ENCODE measurements around the gene KRTAP27-1. TPM values are rescaled to one million over a fixed set of nuclear protein-coding genes. Genes with fewer than 3 reads are reported as not detected.

The KRTAP27-1 gene
- total RNA-seq (2021; fragmentation: NEBNext Ultra II Directional; extraction: Animal tissue kit (Norgen Biotek cat#: 25700)) = not detected in 2 replicates
- polyA plus RNA-seq (2011; rRNA removed) = not detected in 2 replicates
- polyA plus RNA-seq (2011; cell fraction: cytosol; rRNA removed) = not detected
- polyA plus RNA-seq (2011; cell fraction: nucleus; rRNA removed) = not detected
- not detected in 4 replicates for polyA plus RNA-seq (2012, experiment 1 of 2)
- not detected for polyA plus RNA-seq (2012, experiment 2 of 2)
- not detected for polyA plus RNA-seq (2013, experiment 1 of 2)
- not detected for polyA plus RNA-seq (2013, experiment 2 of 2)
- not detected in 2 replicates for polyA minus RNA-seq (2011; rRNA and poly(A)+ RNA removed)
- not detected for polyA minus RNA-seq (2011; cell fraction: cytosol; rRNA and poly(A)+ RNA removed)
- not detected for polyA minus RNA-seq (2011; cell fraction: nucleus; rRNA and poly(A)+ RNA removed)
- long read RNA-seq, experiment 1 = 0 reads
- long read RNA-seq, experiment 2 = 0 reads

DNA sequence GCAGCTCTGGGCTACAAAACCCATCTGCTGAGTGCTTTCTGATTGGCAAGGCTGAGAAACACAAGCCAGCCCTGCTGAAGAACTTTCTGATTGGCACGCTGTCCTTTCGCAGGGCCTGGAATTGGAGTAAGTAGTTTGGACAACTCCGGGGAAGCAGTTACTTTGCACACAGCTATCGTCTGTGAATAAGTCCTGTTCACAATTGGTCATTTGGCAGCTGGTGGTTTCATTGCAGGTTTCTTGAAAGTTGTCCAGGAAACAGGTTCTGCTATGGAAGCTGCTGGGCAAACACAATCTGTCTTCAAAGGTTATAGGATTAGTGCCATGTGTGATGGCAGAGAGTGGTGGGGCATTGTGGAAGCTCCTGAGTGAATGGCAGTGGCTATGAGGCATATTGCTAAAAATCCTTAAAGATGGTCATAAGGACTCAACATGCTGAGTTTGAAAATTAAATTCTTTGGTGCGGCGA lies at the start of gene KRTAP27-1:
Gene KRTAP27-1, minus strand, starts transcription at position 419 of the 469 bp plus-strand sequence. Its CDS starts 26 bp downstream, at position 393.
- H3K79me2 ChIP-seq (ENCODE audit: control insufficient read depth in 1 of 2, insufficient read depth in 2 of 2, low read length in 2 of 2) = no peaks in the 10 kb centered on the region
- H3K9ac ChIP-seq (replicated peaks in 1 of 4; ENCODE audit: extremely low read depth in 1 of 4, low read depth in 3 of 4, low read length in 3 of 4) = no peak within 1 kb of the TSS
- no peak for FAIRE-seq
- H2AK5ac ChIP-seq (ENCODE audit: low read depth, low read length) = no peak within 1 kb of the TSS
- no peak within 1 kb of the TSS for H3K23ac ChIP-seq (ENCODE audit: insufficient read length)
- H3K18ac ChIP-seq (ENCODE audit: extremely low read depth, low read length) = no peak within 1 kb of the TSS
- ChIA-PET CTCF (ENCODE audit: partially characterized antibody) (interaction anchor here (0.6 to 1.8 kb wide), 3 partner anchors 9 to 126 kb away, joined by 3 to 7 read pairs (median 5); no protein-coding TSS in a partner anchor), POLR2A (ENCODE audit: partially characterized antibody) (no interaction called here)
- H3K14ac ChIP-seq (ENCODE audit: insufficient read length) = no peak within 1 kb of the TSS
- no peaks in the 10 kb centered on the region for H4K20me1 ChIP-seq (replicated peaks in 1 of 2; ENCODE audit: control insufficient read depth in 1 of 2, insufficient read depth in 2 of 2, low read length in 2 of 2)
- no peak within 1 kb of the TSS for H2AFZ ChIP-seq (ENCODE audit: low read length)
- no peak for DNase-seq (ENCODE audit: low read depth in 1 of 2, low spot score in 2 of 2)
- H3K56ac ChIP-seq (replicated peaks; ENCODE audit: insufficient read length, low read depth, low read length) = no peak within 1 kb of the TSS
- no peak within 1 kb of the TSS for H4K91ac ChIP-seq (replicated peaks; ENCODE audit: insufficient read length, low read length)
- no peak within 1 kb of the TSS for H3K4me2 ChIP-seq (ENCODE audit: insufficient read depth in 1 of 2, low read depth in 2 of 2, low read length in 2 of 2)
- whole genome bisulfite sequencing, 2 experiments (ENCODE audit: extremely low coverage in 1 of 2, insufficient coverage in 1 of 2, insufficient read length in 1 of 2, insufficient replicate concordance in 2 of 2, low coverage in 1 of 2, low lambda C conversion rate in 2 of 2, missing lambda C conversion rate in 1 of 2) = 92% methylated on average over 6 of the region's 6 CpGs; no CpG with 5 or more reads in 1 of the 2 experiments
- H3K36me3 ChIP-seq (ENCODE audit: control insufficient read depth in 2 of 4, insufficient read depth in 4 of 4, low read length in 3 of 4) = no peaks in the 10 kb centered on the region
- no peak within 1 kb of the TSS for H2BK12ac ChIP-seq (ENCODE audit: low read depth, low read length)
- no peak within 1 kb of the TSS for H3K4ac ChIP-seq (replicated peaks; ENCODE audit: insufficient read length, low read depth, low read length)
- no peak for TF ChIP-seq CHD2 (IDR thresholded peaks at IDR 0.05; ENCODE audit: low read length)
- no peak for TF ChIP-seq RAD21 (IDR thresholded peaks at IDR 0.05 in 1 of 2, conservative IDR thresholded peaks at IDR 0.05 in 1 of 2; ENCODE audit: low read depth in 2 of 2, low read length in 2 of 2)
- no peak within 1 kb of the TSS for H2BK15ac ChIP-seq (ENCODE audit: low read length)
- H3K23me2 ChIP-seq (ENCODE audit: low read depth, low read length) = no peaks in the 10 kb centered on the region
- H3K27ac ChIP-seq (ENCODE audit: low read depth, low read length) = no peak within 1 kb of the TSS
- H4K8ac ChIP-seq (ENCODE audit: extremely low read depth, insufficient read depth, low read length) = no peak within 1 kb of the TSS
- no peak within 1 kb of the TSS for H2BK5ac ChIP-seq (ENCODE audit: low read depth, low read length)
- H2BK120ac ChIP-seq (replicated peaks; ENCODE audit: low read depth, low read length) = no peak within 1 kb of the TSS
- H4K5ac ChIP-seq (ENCODE audit: insufficient read length, low read depth, low read length) = no peak within 1 kb of the TSS
- H3K4me1 ChIP-seq (replicated peaks in 1 of 4; ENCODE audit: control insufficient read depth in 3 of 4, insufficient read depth in 4 of 4, low read length in 3 of 4) = no peaks in the 10 kb centered on the region
- no peak within 1 kb of the TSS for H3K4me3 ChIP-seq (ENCODE audit: extremely low read depth in 1 of 4, insufficient read depth in 2 of 4, low read depth in 3 of 4, low read length in 4 of 4)
- no peaks in the 10 kb centered on the region for H3K79me1 ChIP-seq (ENCODE audit: low read depth, low read length)
- H3K9me3 ChIP-seq (ENCODE audit: insufficient read depth in 2 of 2, low read depth in 1 of 2, low read length in 1 of 2) = no peaks in the 10 kb centered on the region
- H3K27me3 ChIP-seq (replicated peaks in 1 of 4; ENCODE audit: control insufficient read depth in 3 of 4, extremely low read depth in 1 of 4, insufficient read depth in 3 of 4, low read length in 3 of 4) = no peaks in the 10 kb centered on the region
- no peak within 1 kb of the TSS for H2BK20ac ChIP-seq (ENCODE audit: low read length)

Data from H1 (cell line).